ENCODE data around the gene MGARP. TPM values are rescaled to one million over a fixed set of nuclear protein-coding genes. Genes with fewer than 3 reads are reported as not detected.
A peak's percentile ranks its signal among the peaks of the same experiment; 100 is the strongest.

MGARP gene
- total RNA-seq, 1 donor from 2014 or later, result under 0.01 TPM

DNA sequence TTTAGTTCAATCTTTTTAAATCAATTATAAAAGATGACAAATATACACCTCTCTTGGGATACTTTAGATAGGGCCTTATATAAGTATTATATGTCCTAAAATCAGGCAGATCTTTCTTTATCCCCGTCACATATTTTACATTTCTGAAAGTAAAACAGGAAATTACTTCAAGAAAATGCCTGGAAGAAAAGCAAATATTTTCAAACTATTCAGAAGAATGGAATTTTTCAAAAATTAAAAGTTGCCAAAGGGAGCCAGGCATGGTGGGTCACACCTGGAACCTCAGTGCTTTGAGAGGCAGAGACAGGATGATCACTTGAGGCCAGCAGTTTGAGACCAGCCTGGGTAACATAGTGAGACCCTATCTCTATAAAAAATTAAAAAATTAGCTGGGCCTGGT, 34.4 kb downstream of the MGARP start:
- no peak for DNase-seq (ENCODE audit: low read depth in 2 of 2)

DNA sequence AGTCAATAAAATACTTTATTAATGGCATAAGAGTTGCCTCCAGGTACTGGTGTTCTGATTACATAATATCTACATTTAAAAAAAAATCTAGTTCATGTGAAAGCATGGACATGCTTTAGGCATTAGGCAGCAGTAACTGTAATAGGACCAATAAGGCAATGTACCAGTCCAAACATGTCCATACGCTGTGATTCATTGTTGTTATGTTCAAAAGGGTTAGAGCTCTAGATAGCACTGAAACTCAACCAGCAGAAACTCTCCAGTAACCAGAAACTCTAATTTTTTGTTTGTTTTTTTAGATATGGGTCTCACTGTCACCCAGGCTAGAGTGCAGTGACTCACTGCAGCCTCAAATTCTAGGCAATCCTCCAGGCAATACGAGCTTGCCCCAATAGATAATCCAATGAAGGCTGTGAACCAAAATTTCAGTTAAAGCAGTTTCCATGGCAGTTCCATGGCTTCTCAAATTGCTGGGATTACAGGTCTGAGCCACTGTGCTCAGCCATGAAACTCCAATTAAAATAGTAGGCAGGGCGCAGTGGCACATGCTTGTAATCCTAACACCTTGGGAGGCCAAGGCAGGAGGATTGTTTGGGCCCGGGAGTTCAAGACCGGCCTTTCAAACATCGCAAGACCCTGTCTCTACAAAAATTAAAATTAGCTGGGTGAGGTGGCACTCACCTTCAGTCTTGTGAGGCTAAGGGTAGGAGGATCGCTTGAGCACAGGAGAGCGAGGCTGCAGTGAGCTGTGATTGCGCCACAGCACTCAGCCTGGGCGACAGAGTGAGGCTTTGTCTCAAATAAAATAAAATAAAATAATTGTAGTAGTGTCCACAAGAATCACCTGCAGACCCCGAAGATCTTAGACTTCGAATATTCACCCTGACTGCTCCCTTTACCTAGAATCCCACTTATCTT, 36.3 kb downstream of the MGARP start:
- DNase-seq (ENCODE audit: low read depth in 2 of 2), result peak in 1 of 2 donors; percentile 56

DNA sequence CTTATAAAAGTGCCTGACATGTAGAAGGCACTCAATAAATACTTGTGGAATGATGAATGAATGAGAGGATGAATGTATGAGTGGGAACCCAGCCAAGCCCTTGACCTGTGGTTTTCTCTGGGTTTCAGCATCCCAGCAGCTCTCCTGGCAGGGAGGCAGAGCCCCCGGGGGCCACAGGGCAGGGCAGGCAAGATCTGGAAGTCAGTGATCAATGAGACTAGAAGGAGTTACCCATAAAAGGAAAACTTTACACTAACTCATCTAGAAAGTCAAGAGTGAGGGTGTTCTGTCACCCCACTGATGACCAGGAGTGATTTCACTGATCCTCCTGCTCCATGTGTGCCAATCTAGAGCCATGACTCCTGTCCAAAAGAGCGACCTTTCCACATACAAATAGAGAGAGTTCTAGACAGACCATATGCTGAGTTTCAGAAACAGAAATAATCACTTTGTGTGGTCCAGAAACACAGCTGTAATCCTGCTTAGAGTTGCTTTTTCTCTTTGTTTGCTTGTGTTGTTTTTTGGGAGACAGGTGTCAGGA, 37.4 kb downstream of the MGARP start:
- DNase-seq (ENCODE audit: low read depth in 2 of 2), result no peak

DNA sequence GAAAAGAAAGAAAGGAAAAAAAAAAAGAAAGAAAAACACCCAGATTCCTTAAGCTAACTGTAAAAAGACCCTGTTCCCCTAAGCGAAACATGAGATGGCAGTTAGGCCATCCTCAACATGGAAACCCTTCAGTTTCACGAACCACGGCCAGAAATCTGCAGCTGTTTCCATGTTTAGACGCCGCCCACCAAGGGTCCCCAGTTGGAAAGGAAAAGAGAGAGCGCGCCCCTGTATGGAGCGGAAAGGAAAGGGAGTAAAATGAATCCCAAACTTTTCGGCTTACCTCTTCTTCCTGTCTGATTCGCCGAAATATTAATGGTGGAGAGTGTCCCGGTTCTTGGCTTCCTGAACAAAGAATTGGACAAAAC, 38.3 kb downstream of the MGARP start:
- no peak for DNase-seq (ENCODE audit: low read depth in 2 of 2)

DNA sequence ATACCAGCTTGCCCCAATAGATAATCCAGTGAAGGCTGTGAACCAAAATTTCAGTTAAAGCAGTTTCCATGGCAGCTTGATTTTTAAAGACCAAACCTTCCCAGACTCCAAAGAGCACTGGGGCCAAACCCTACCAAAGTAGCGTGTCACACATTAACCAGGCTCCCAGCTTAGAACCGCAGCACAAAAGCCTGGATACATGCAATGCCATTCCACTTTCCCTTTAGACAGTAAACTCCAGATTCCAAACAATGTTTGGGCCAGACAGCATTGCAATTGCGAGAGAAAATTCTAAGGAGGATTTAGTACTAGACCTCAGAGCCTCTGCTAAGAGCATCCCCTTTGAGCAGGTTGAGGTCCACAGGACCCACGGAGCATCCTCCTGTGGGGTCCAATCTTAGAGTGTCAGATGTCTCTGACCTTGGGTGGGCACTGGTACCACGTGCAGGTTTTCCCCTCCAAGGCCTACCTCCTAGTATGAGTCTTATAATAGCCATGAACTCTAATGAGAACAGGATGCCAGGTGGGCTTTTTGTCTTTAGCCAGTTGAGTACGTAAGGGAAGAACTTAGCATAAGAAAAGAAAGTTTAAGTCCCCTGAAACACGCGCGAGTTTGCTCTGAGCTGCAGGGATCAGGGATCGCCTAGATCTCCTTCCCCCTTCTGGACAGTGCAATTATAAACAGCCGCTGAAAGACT, 38.8 kb downstream of the MGARP start:
- no peak for DNase-seq (ENCODE audit: low read depth in 2 of 2)

DNA sequence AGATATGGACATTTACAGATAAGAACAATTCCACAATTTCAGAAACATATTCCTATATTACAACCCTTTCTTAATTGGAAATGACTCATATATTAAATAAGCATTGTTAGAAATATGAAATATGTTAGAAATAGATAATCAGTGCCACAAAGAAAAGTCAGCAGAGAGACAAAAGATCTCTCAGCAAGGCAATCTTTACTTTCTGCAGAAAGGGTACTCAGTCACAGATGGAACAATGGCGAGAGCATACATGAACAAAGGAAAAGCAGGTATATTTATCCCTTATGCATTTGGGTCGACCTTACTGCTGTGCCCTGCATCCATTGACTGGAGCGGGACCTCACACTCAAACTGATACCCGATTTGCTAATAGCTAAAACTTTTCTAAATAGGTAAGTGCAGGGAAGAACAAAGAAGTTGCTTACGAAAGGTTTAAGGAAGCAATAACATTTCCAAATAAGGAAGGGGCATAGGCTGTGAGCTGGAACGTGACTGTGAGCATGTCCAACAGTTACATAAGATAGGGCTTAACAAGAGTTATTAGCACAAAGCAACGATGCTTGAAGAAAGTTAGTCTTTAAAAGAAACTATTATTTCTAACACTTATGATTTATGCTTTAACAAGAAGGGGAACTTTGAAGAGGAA, 40.8 kb downstream of the MGARP start:
- no peak for DNase-seq (ENCODE audit: low read depth in 2 of 2)

DNA sequence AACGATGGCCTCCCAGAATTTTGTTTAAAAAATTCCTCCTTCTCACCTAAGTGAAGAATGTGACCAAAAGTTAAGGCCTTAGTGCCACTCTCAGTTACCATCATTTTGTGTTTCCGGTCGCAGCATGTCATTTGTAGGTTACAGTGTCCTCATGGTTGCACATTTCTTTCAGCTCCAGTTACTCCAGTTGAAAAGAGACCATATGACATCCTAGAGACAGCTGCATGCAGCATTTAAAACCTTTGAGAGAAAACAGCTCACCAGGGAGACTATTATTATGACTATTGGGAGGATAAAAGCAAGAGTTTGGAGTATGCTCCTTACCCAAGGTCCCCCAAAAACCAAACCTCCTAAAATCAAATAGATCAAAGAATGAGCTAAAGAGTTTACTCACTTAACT, 45.8 kb downstream of the MGARP start:
- no peak for DNase-seq (ENCODE audit: low read depth in 2 of 2)

DNA sequence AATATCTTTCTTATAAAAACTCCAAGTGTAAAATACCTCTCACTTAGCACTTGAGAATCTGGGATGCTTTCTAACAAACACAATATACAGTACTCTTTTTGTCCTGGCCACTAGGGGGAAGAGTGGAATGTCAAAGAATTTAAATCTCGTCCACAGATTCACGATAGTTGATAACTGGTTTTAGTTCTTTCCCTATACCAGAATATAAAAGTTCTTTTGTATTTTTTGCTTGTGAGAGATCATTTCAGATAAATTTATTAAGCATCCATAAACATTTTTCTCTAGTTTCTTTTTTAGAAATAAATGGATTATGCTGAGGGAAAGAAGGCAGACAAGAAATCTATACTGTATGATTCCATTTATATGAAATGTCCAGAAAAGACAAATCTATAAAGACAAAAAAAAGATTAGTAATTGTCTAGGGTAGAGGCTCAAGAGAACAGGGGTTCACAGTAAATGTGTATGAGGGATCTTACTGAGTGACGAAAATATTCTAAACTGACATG, 50.4 kb downstream of the MGARP start:
- DNase-seq (ENCODE audit: low read depth in 2 of 2), result peak; percentile 48 to 60

DNA sequence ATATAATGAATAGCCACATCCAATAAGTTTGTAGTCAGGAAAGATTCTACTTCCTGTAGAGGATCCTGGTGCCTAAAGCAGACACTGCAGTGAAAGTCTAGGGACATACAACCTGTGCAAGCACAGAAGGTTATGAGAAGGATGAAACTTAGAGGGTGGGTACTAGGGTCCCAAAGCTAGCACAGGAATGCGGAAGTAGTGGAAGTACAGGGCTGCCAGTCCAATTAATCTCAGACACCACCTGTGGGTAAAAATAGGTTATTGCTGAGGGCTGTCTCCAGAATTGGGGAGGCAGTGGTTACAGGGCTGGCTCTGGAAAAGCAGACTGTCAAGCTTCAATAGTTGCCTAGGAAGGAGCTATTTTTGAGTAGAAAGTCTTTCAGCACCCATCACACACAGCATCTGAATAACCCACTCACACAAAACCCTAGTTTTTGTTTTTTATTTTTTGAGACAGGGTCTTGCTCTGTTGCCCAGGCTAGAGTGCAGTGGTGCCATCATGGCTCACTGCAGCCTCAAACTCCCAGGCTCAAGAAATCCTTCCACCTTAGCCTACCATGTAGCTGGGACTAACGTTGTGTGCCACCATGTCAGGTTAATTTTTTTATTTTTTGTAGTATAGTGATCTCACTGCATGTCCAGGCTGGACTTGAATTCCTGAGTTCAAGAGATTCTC, 52.2 kb downstream of the MGARP start:
- peak; percentile 3 to 7 for DNase-seq (ENCODE audit: low read depth in 2 of 2)

DNA sequence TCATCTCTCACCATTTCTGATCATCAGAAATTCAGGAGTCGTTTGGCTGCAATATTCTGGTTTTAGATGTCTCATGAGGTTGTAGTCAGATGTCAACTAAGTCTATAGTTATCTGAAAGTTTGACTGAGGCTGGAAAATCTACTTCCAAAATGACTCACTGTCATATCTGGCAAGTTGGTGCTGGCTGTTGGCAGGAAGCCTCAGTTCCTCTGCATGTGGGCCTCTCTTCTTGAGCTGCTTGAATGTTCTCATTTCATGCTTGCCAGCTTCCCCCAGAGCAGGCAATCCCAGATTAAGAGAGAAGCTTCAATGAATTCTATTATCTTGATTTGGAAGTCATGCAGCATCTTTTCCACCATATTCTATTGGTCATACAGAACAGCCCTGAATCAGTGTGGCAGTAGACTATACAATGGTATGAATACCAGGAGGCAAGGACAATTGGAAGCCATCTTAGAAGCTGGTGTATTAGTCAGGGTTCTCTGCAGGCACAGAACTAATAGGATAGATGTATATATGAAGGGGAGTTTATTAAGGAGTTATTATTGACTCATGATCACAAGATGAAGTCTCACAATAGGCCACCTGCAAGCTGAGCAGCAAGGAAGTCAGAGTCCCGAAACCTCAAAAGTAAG, 56.2 kb downstream of the MGARP start:
- peak in 1 of 2 donors; percentile 18 for DNase-seq (ENCODE audit: low read depth in 2 of 2)

DNA sequence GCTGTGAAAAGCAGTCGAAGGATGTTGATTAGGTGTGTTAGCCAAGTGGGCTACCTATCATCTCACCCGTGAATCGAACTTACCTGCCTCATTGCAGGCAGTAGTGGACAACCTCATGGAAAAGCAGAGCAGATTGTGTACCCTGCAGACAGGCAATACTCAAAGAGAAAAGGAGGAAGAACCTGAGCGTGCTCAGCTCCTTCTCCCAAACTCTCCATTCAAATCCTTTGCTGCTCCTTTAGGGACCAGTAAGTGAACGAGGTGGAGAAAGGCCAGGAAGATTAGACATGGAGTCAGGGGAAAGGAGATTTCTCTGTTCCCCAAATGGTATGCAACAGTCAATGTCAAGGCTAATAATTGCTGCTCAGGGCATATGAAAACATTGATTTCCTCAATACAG, 57.8 kb downstream of the MGARP start:
- DNase-seq (ENCODE audit: low read depth in 2 of 2), result no peak

DNA sequence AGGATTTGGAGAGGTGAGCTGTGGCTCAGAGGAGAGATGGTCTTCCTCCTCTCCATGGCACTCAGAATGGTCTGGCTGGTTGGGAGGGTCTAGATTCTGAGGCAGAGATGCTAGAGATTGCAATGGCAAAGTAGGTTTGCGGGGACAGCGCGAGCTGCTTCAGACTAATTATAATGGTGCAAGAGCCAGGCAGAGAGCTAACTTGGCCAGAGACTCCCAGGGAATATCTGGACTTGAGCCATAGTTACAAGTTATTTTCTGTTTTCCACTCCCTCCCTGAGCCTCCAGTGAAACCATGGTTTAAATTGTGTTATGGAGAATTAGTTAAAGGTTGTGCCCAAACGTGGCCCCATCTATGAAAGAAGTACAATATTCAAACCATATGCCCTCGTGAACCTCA, 58.3 kb downstream of the MGARP start:
- DNase-seq (ENCODE audit: low read depth in 2 of 2), result no peak

DNA sequence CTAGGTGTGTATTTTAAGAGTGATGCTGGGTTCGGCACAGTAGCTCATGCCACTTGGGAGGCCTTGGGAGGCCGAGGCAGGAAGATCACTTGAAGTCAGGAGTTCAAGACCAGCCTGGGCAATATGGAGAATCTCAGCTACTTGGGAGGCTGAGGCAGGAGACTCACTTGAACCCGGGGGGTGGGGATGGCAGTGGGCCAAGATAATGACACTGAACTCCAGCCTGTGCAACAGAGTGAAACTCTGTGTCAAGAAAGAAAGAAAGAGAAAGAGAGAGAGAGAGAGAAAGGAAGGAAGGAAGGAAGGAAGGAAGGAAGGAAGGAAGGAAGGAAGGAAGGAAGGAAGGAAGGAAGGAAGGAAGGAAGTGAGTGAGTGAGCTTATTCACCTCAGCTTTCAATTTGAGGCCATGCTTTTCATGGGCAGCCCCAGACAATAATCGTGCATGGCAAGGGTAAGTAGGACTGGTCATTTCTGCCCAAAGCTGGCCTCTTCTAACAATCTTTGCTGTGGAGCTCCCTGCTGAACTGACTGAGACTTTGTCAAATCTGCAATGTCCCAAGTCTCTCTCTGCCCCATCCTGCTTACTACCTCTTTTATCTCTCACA, 60.5 kb downstream of the MGARP start:
- DNase-seq (ENCODE audit: low read depth in 2 of 2), result no peak

Other genes with a start within 250 kb of the MGARP start
- 35.6 and 42.2 TPM in 2 replicates for gene ELF2, start 103.0 kb downstream of the MGARP start, total RNA-seq
- gene NAA15, start 21.3 kb upstream of the MGARP start, total RNA-seq, result 15.3 and 19.1 TPM in 2 replicates
- gene NDUFC1, start 22.3 kb upstream of the MGARP start, total RNA-seq, result 38.8 and 52.8 TPM in 2 replicates
- gene RAB33B, start 173.9 kb upstream of the MGARP start, total RNA-seq, result 12.1 and 15.3 TPM in 2 replicates

All from dermis microvascular lymphatic vessel endothelial cell (primary cell).